ENCODE measurements around the gene C6orf47.
A peak's percentile ranks its signal among the peaks of the same experiment; 100 is the strongest.

The C6orf47 gene

DNA sequence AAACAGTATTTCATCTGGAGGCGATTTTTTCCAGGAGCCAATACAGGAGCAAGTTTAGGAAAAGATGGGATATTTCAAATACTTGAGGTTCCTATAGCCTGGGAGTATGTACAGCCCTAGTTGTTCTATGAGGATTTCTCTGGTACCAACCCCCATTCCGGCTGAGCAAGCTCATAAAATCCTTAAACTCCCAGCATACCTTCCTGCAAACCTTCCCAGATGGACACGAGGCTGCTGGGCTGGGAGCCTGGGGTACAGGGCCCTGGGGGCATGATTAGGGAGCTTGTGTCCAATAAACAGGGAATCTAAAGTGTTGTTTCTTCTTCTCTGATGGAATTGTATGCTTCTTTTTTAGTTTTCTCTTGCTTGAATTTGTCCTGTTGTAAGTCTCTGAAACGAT, 38.6 kb downstream of the C6orf47 start:
- Histone ChIP-seq H3K4me1 (ENCODE audit: insufficient read depth, low read length, severe bottlenecking) (peaks cover 20% of the 10 kb centered on the region), H3K27me3 (ENCODE audit: insufficient read depth, low read length) (no peaks in the 10 kb centered on the region), H3K9me3 (ENCODE audit: low read length) (no peaks in the 10 kb centered on the region), H3K9ac (ENCODE audit: low read length) (peak overlapping the region; percentile 100), H3K4me2 (ENCODE audit: low read length) (peak overlapping the region; percentile 90), H4K20me1 (ENCODE audit: insufficient read depth, low read length) (no peaks in the 10 kb centered on the region), H2AFZ (ENCODE audit: low read length) (no peak overlapping the region), H3K36me3 (ENCODE audit: insufficient read depth, low read length) (peaks cover 61% of the 10 kb centered on the region), H3K79me2 (ENCODE audit: insufficient read depth, low read length) (peaks cover 29% of the 10 kb centered on the region), H3F3A (ENCODE audit: insufficient read depth, low read length) (no peaks in the 10 kb centered on the region), H3K4me3 (ENCODE audit: low read depth, low read length, poor library complexity, severe bottlenecking) (peak overlapping the region; percentile 98), H3K9me2 (ENCODE audit: low read depth, low read length) (no peaks in the 10 kb centered on the region), H3K27ac (ENCODE audit: low read depth, low read length, poor library complexity, severe bottlenecking) (peak overlapping the region; percentile 84)
- TF ChIP-seq, protein P1, sequence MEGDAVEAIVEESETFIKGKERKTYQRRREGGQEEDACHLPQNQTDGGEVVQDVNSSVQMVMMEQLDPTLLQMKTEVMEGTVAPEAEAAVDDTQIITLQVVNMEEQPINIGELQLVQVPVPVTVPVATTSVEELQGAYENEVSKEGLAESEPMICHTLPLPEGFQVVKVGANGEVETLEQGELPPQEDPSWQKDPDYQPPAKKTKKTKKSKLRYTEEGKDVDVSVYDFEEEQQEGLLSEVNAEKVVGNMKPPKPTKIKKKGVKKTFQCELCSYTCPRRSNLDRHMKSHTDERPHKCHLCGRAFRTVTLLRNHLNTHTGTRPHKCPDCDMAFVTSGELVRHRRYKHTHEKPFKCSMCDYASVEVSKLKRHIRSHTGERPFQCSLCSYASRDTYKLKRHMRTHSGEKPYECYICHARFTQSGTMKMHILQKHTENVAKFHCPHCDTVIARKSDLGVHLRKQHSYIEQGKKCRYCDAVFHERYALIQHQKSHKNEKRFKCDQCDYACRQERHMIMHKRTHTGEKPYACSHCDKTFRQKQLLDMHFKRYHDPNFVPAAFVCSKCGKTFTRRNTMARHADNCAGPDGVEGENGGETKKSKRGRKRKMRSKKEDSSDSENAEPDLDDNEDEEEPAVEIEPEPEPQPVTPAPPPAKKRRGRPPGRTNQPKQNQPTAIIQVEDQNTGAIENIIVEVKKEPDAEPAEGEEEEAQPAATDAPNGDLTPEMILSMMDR (IDR thresholded peaks at IDR 0.05; ENCODE audit: low read length): no peak
- TF ChIP-seq EZH2 (IDR thresholded peaks at IDR 0.05; ENCODE audit: borderline replicate concordance, low read length): no peak

DNA sequence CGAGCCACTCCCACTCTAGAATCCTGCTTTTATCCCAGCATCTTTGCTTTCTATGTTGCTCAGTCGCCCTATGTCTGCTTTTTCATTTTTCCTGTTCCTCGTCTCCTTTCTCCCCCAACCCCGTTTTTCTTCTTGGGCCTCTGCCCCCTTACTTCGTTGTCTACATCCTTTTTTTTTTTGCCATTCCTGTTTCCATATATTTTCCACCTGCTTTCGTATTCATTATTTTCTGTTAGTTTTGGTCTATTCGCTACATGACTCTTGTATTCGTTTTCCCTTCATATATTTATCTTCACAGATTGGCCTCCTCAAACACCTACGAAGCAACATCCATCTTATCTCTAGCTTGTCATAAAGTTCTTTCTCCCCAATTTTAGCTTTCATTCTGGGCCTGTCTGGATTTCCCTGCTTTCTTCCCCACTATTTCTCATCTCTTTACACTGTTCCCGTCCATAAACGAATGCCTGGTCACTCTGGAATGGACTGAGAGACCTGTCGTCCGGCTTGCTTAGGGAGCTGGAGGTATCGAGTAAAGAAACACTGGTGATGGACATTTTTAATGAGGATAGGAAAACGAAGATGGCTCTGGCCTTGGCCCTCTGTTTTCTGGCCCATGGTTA, 39.1 kb downstream of the C6orf47 start:
- Histone ChIP-seq H3K27ac (ENCODE audit: low read depth, low read length, poor library complexity, severe bottlenecking) (peak overlapping the region; percentile 84), H4K20me1 (ENCODE audit: insufficient read depth, low read length) (no peaks in the 10 kb centered on the region), H3K4me2 (ENCODE audit: low read length) (peak overlapping the region; percentile 90), H3K9me2 (ENCODE audit: low read depth, low read length) (no peaks in the 10 kb centered on the region), H3K9ac (ENCODE audit: low read length) (peak overlapping the region; percentile 100), H3K4me3 (ENCODE audit: low read depth, low read length, poor library complexity, severe bottlenecking) (peak overlapping the region; percentile 98), H3K79me2 (ENCODE audit: insufficient read depth, low read length) (peaks cover 29% of the 10 kb centered on the region), H3K4me1 (ENCODE audit: insufficient read depth, low read length, severe bottlenecking) (peaks cover 22% of the 10 kb centered on the region), H3K36me3 (ENCODE audit: insufficient read depth, low read length) (peaks cover 56% of the 10 kb centered on the region), H3K9me3 (ENCODE audit: low read length) (no peaks in the 10 kb centered on the region), H3F3A (ENCODE audit: insufficient read depth, low read length) (no peaks in the 10 kb centered on the region), H2AFZ (ENCODE audit: low read length) (no peak overlapping the region), H3K27me3 (ENCODE audit: insufficient read depth, low read length) (no peaks in the 10 kb centered on the region)
- TF ChIP-seq, protein P1 (IDR thresholded peaks at IDR 0.05; ENCODE audit: low read length): no peak
- TF ChIP-seq EZH2 (IDR thresholded peaks at IDR 0.05; ENCODE audit: borderline replicate concordance, low read length): no peak

DNA sequence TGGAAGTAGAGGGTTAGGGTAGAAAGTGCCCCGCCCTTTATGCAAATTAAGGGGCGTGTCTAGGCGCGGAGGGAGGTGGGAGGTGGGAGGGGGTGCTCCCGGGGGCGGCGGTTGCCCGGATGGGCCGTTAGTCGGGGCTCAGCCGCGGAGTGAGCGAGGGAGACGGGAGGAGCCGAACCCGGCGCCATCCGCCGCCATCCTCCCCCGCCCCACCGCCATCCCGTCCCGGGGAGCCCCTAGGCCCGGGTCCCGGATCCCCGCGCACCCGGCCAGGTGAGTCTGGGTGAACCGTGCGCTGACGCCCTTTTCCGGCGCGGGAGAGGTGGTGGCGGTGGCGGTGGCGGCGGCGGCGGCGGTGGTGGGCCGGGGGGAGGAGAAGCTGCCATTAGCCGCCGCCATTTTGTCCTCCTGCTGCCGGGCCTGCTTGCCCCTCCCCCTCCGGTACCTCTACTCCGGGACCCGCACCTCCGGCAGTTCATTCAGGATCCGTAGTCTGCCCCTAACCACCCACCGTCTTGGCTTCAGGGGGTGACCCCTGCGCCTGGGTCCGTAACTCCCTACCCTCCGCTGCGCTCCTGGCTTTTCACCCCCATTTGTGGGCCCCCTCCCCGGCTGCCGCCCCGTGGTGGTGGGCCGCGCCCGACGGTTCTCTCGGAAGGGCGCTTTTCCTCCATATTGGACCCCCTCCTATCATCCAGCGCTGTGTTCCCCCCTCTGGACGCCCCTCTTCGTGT, 39.8 kb downstream of the C6orf47 start, which contains the start of gene PRRC2A:
Gene PRRC2A, plus strand, starts transcription at position 130 of the 734 bp plus-strand sequence. CDS start 2,075 bp downstream, outside the sequence.
- H3K27me3 ChIP-seq (ENCODE audit: insufficient read depth, low read length): no peaks in the 10 kb centered on the region
- H4K20me1 ChIP-seq (ENCODE audit: insufficient read depth, low read length): no peaks in the 10 kb centered on the region
- H3K79me2 ChIP-seq (ENCODE audit: insufficient read depth, low read length): peaks cover 29% of the 10 kb centered on the region
- peak within 1 kb of the TSS; percentile 90 for H3K4me2 ChIP-seq (ENCODE audit: low read length)
- H3K4me1 ChIP-seq (ENCODE audit: insufficient read depth, low read length, severe bottlenecking): peaks cover 28% of the 10 kb centered on the region
- peak within 1 kb of the TSS; percentile 96 for H3K27ac ChIP-seq (ENCODE audit: low read depth, low read length, poor library complexity, severe bottlenecking)
- H3K36me3 ChIP-seq (ENCODE audit: insufficient read depth, low read length): peaks cover 49% of the 10 kb centered on the region
- no peaks in the 10 kb centered on the region for H3F3A ChIP-seq (ENCODE audit: insufficient read depth, low read length)
- no peaks in the 10 kb centered on the region for H3K9me3 ChIP-seq (ENCODE audit: low read length)
- TF ChIP-seq, protein P1 (IDR thresholded peaks at IDR 0.05; ENCODE audit: low read length): no peak
- no peak for TF ChIP-seq EZH2 (IDR thresholded peaks at IDR 0.05; ENCODE audit: borderline replicate concordance, low read length)
- H3K9ac ChIP-seq (ENCODE audit: low read length): peak within 1 kb of the TSS; percentile 100
- H3K4me3 ChIP-seq (ENCODE audit: low read depth, low read length, poor library complexity, severe bottlenecking): peak within 1 kb of the TSS; percentile 98
- H3K9me2 ChIP-seq (ENCODE audit: low read depth, low read length): no peaks in the 10 kb centered on the region
- H2AFZ ChIP-seq (ENCODE audit: low read length): no peak within 1 kb of the TSS

All from OCI-LY1 (cell line).